ENCODE results near the gene OR10H4.

The OR10H4 gene

GRCh38 chr19:15936950-15937349, 11.9 kb upstream of the OR10H4 start:
- TF ChIP-seq CTCF (IDR thresholded peaks at IDR 0.05; ENCODE audit: borderline replicate concordance, extremely low read depth, low read length, poor library complexity, severe bottlenecking) (no peak), EZH2 (IDR thresholded peaks at IDR 0.05; ENCODE audit: borderline replicate concordance, low read depth, low read length, severe bottlenecking) (no peak)
- Histone ChIP-seq H3K79me2 (ENCODE audit: insufficient read depth, low read length) (no peaks in the 10 kb centered on the region), H3K27ac (ENCODE audit: low read length) (no peak overlapping the region), H4K20me1 (ENCODE audit: insufficient read depth, low read length) (no peaks in the 10 kb centered on the region), H3K4me2 (ENCODE audit: insufficient read depth, low read length) (no peak overlapping the region), H2AFZ (ENCODE audit: low read depth, low read length) (no peak overlapping the region), H3K9ac (ENCODE audit: low read depth, low read length) (no peak overlapping the region), H3K9me3 (ENCODE audit: insufficient read depth, low read length, severe bottlenecking) (no peaks in the 10 kb centered on the region), H3K36me3 (ENCODE audit: insufficient read depth, low read length) (no peaks in the 10 kb centered on the region), H3K4me1 (ENCODE audit: insufficient read depth, low read length) (no peaks in the 10 kb centered on the region), H3K4me3 (ENCODE audit: low read depth in 1 of 2, low read length in 2 of 2) (no peak overlapping the region), H3K27me3 (ENCODE audit: insufficient read depth, low read length, poor library complexity) (no peaks in the 10 kb centered on the region)
- no peak for DNase-seq
- no peak for ATAC-seq (ENCODE audit: insufficient read depth, low read depth)

GRCh38 chr19:15937771-15938170, 11.0 kb upstream of the OR10H4 start:
- Histone ChIP-seq H3K27ac (ENCODE audit: low read length) (no peak overlapping the region), H3K36me3 (ENCODE audit: insufficient read depth, low read length) (no peaks in the 10 kb centered on the region), H3K4me2 (ENCODE audit: insufficient read depth, low read length) (no peak overlapping the region), H3K4me3 (ENCODE audit: low read depth in 1 of 2, low read length in 2 of 2) (no peak overlapping the region), H3K79me2 (ENCODE audit: insufficient read depth, low read length) (no peaks in the 10 kb centered on the region), H3K4me1 (ENCODE audit: insufficient read depth, low read length) (no peaks in the 10 kb centered on the region), H3K9me3 (ENCODE audit: insufficient read depth, low read length, severe bottlenecking) (no peaks in the 10 kb centered on the region), H3K9ac (ENCODE audit: low read depth, low read length) (no peak overlapping the region), H3K27me3 (ENCODE audit: insufficient read depth, low read length, poor library complexity) (no peaks in the 10 kb centered on the region), H2AFZ (ENCODE audit: low read depth, low read length) (no peak overlapping the region), H4K20me1 (ENCODE audit: insufficient read depth, low read length) (no peaks in the 10 kb centered on the region)
- DNase-seq (no peak), ATAC-seq (ENCODE audit: insufficient read depth, low read depth) (no peak)
- no peak for TF ChIP-seq CTCF (IDR thresholded peaks at IDR 0.05; ENCODE audit: borderline replicate concordance, extremely low read depth, low read length, poor library complexity, severe bottlenecking)
- TF ChIP-seq EZH2 (IDR thresholded peaks at IDR 0.05; ENCODE audit: borderline replicate concordance, low read depth, low read length, severe bottlenecking): no peak

GRCh38 chr19:15944401-15944800, 4.4 kb upstream of the OR10H4 start:
- H3K36me3 ChIP-seq (ENCODE audit: insufficient read depth, low read length): no peaks in the 10 kb centered on the region

More at GRCh38 chr19:15944401-15944800, 4.4 kb upstream of the OR10H4 start:
- Histone ChIP-seq H3K9me3 (ENCODE audit: insufficient read depth, low read length, severe bottlenecking) (peaks cover 13% of the 10 kb centered on the region), H4K20me1 (ENCODE audit: insufficient read depth, low read length) (no peaks in the 10 kb centered on the region), H3K27ac (ENCODE audit: low read length) (no peak overlapping the region), H3K9ac (ENCODE audit: low read depth, low read length) (no peak overlapping the region), H3K4me3 (ENCODE audit: low read depth in 1 of 2, low read length in 2 of 2) (no peak overlapping the region), H3K4me1 (ENCODE audit: insufficient read depth, low read length) (no peaks in the 10 kb centered on the region), H3K4me2 (ENCODE audit: insufficient read depth, low read length) (no peak overlapping the region), H3K27me3 (ENCODE audit: insufficient read depth, low read length, poor library complexity) (no peaks in the 10 kb centered on the region), H3K79me2 (ENCODE audit: insufficient read depth, low read length) (no peaks in the 10 kb centered on the region), H2AFZ (ENCODE audit: low read depth, low read length) (no peak overlapping the region)
- no peak for DNase-seq
- ATAC-seq (ENCODE audit: insufficient read depth, low read depth): no peak
- no peak for TF ChIP-seq CTCF (IDR thresholded peaks at IDR 0.05; ENCODE audit: borderline replicate concordance, extremely low read depth, low read length, poor library complexity, severe bottlenecking)

All from DND-41 (cell line).